Calu3 (cell line): ENCODE results near the gene FAT4. TPM values are rescaled to one million over a fixed set of nuclear protein-coding genes. Genes with fewer than 3 reads are reported as not detected.

Source experiments
- BruUV-seq: library from RNA; stranded (reverse); fragments of 400-500 nt; replicated peaks from 2 replicates; lab custom pipeline; 2021; lab: Mats Ljungman, UMichigan
- CTCF ChIA-PET: fragments of 300-600 bp; sonication (Branson Sonifier 250); formaldehyde crosslinking; loops from one replicate; lab custom pipeline; 2022; ENCODE audit warnings: antibody characterized with exemption; lab: Charles Lee
- DNase-seq: peaks from one replicate; pipeline ENCODE4 v3.0.0; 2022
- H3K27ac Mint-ChIP-seq: one replicate; pipeline ENCODE4 v1.8.0; 2022; ENCODE audit warnings: mixed read lengths; ENCODE audit not compliant: unreplicated experiment
- H3K27me3 Mint-ChIP-seq: one replicate; pipeline ENCODE4 v1.8.0; 2022; ENCODE audit warnings: mixed read lengths; ENCODE audit not compliant: unreplicated experiment
- H3K36me3 Mint-ChIP-seq: one replicate; pipeline ENCODE4 v1.8.0; 2022; ENCODE audit warnings: mild to moderate bottlenecking, moderate library complexity, mixed read lengths; ENCODE audit not compliant: insufficient read depth, unreplicated experiment
- H3K4me1 Mint-ChIP-seq: one replicate; pipeline ENCODE4 v1.8.0; 2022; ENCODE audit warnings: mild to moderate bottlenecking, low read depth, mixed read lengths; ENCODE audit not compliant: unreplicated experiment
- H3K4me3 Mint-ChIP-seq: one replicate; pipeline ENCODE4 v1.8.0; 2022; ENCODE audit warnings: mild to moderate bottlenecking, low read depth, moderate library complexity, mixed read lengths; ENCODE audit not compliant: unreplicated experiment
- H3K9me3 Mint-ChIP-seq: one replicate; pipeline ENCODE4 v1.8.0; 2022; ENCODE audit warnings: low read depth, mixed read lengths; ENCODE audit not compliant: unreplicated experiment
- CTCF ChIP-seq: fragments of 200-600 bp; IDR thresholded peaks from one replicate; pipeline ENCODE4 v1.8.0; 2022; ENCODE audit warnings: antibody characterized with exemption; ENCODE audit not compliant: unreplicated experiment
- intact Hi-C: fragments of 100-400 bp; cut with micrococcal nuclease; formaldehyde crosslinking; loops from one replicate; pipeline ENCODE4 v1.10.0; 2022; ENCODE audit not compliant: unreplicated experiment
- total RNA-seq: library from RNA; stranded (reverse); gene quantifications from 2 replicates; pipeline ENCODE4 v1.2.3, GENCODE V29; 2022

The FAT4 gene
- total RNA-seq, 1 experiment from 2014 or later: 4.6 TPM

- Mint-ChIP-seq H3K9me3 (no peaks in the 10 kb centered on the region), H3K27ac (no peak overlapping the region), H3K4me1 (no peaks in the 10 kb centered on the region), H3K4me3 (no peak overlapping the region), H3K36me3 (no peaks in the 10 kb centered on the region), H3K27me3 (no peaks in the 10 kb centered on the region)
- BruUV-seq: no TSS peak
- CTCF ChIA-PET: interaction anchor here (0.6 kb wide), 1 partner anchor 9 kb away, joined by 3 read pairs; the partner anchor contains the start of gene FAT4
- DNase-seq: no peak
- intact Hi-C loops: no loop called here
- no peak for TF ChIP-seq CTCF
These were observed 8.6 kb upstream of the FAT4 start for GRCh38 chr4:125306112-125306511.

GRCh38 chr4:125306533-125306932 lies 8.2 kb upstream of the FAT4 start:
- no peaks in the 10 kb centered on the region for H3K9me3 Mint-ChIP-seq
- no peaks in the 10 kb centered on the region for H3K4me1 Mint-ChIP-seq
- TF ChIP-seq CTCF: no peak
- no peak for DNase-seq
- H3K4me3 Mint-ChIP-seq: no peak overlapping the region
- CTCF ChIA-PET: no interaction called here
- H3K27me3 Mint-ChIP-seq: no peaks in the 10 kb centered on the region
- H3K27ac Mint-ChIP-seq: no peak overlapping the region
- no peaks in the 10 kb centered on the region for H3K36me3 Mint-ChIP-seq
- intact Hi-C loops: no loop called here
- no TSS peak for BruUV-seq

GRCh38 chr4:125311503-125311902 lies 3.3 kb upstream of the FAT4 start:
- no peaks in the 10 kb centered on the region for H3K4me1 Mint-ChIP-seq
- intact Hi-C loops: loop anchor here (10.0 kb wide), 2 partner anchors 663 to 903 kb away; no protein-coding TSS in a partner anchor
- DNase-seq: no peak
- TF ChIP-seq CTCF: no peak
- CTCF ChIA-PET: interaction anchor here (0.7 kb wide), 1 partner anchor 732 kb away, joined by 3 read pairs; no protein-coding TSS in a partner anchor
- no peak overlapping the region for H3K4me3 Mint-ChIP-seq
- no TSS peak for BruUV-seq
- no peaks in the 10 kb centered on the region for H3K9me3 Mint-ChIP-seq
- H3K36me3 Mint-ChIP-seq: peaks cover 22% of the 10 kb centered on the region
- H3K27ac Mint-ChIP-seq: no peak overlapping the region
- H3K27me3 Mint-ChIP-seq: no peaks in the 10 kb centered on the region

- no TSS peak for BruUV-seq
- Mint-ChIP-seq H3K4me3 (peak overlapping the region; percentile 96), H3K4me1 (no peaks in the 10 kb centered on the region), H3K9me3 (no peaks in the 10 kb centered on the region), H3K36me3 (peaks cover 37% of the 10 kb centered on the region), H3K27me3 (no peaks in the 10 kb centered on the region), H3K27ac (no peak overlapping the region)
- TF ChIP-seq CTCF: peak; percentile 57
- CTCF ChIA-PET: interaction anchor here (0.7 to 2.6 kb wide), 3 partner anchors 243 to 438 kb away, joined by 3 to 31 read pairs (median 3); no protein-coding TSS in a partner anchor
- DNase-seq: peak; percentile 58
- intact Hi-C loops: loop anchor here (1.0 to 10.0 kb wide), 5 partner anchors 429 to 1291 kb away; no protein-coding TSS in a partner anchor
These were observed 1.3 kb upstream of the FAT4 start for GRCh38 chr4:125313497-125313896.
